Neuronal stem cell (in vitro differentiated cells): ENCODE results near the gene FKBP2.
A peak's percentile ranks its signal among the peaks of the same experiment; 100 is the strongest.

Experiments used
- DNase-seq: peaks from one replicate; pipeline ENCODE4 v3.0.0-alpha.2; 2013; ENCODE audit warnings: low spot score
- H2AFZ ChIP-seq: one replicate; pipeline ENCODE4 v1.6.1; 2013; ENCODE audit warnings: mild to moderate bottlenecking, low read length, inconsistent platforms
- H2AK5ac ChIP-seq: 2 replicates; pipeline ENCODE4 v1.6.1; 2013; ENCODE audit warnings: low read depth, mild to moderate bottlenecking, inconsistent platforms, low read length, moderate library complexity, mixed read lengths
- H2BK120ac ChIP-seq: 2 replicates; pipeline ENCODE4 v1.6.1; 2013; ENCODE audit warnings: low read depth, mild to moderate bottlenecking, inconsistent platforms, low read length, moderate library complexity, mixed read lengths
- H2BK12ac ChIP-seq: one replicate; pipeline ENCODE4 v1.6.1; 2013; ENCODE audit warnings: low read length, inconsistent platforms
- H2BK15ac ChIP-seq: 2 replicates; pipeline ENCODE4 v1.6.1; 2013; ENCODE audit warnings: mild to moderate bottlenecking, low read length, inconsistent platforms, mixed read lengths
- H2BK5ac ChIP-seq: one replicate; pipeline ENCODE4 v1.6.1; 2013; ENCODE audit warnings: inconsistent platforms, mild to moderate bottlenecking, low read length, moderate library complexity
- H3K14ac ChIP-seq: one replicate; pipeline ENCODE4 v1.6.1; 2013; ENCODE audit warnings: low read length, inconsistent platforms
- H3K18ac ChIP-seq: 2 replicates; pipeline ENCODE4 v1.6.1; 2013; ENCODE audit warnings: low read length, inconsistent platforms
- H3K23ac ChIP-seq: 2 replicates; pipeline ENCODE4 v1.6.1; 2013; ENCODE audit warnings: low read depth, mild to moderate bottlenecking, mixed read lengths, low read length, inconsistent platforms; ENCODE audit not compliant: poor library complexity
- H3K27ac ChIP-seq: replicated peaks from 3 replicates; pipeline ENCODE4 v1.5.1; 2013; ENCODE audit warnings: low read length, inconsistent platforms
- H3K27me3 ChIP-seq, 3 experiments: 2 replicates each; pipeline ENCODE4 v1.6.1; 2013; ENCODE audit warnings: low read length in 3 of 3, mild to moderate bottlenecking in 2 of 3, inconsistent platforms in 1 of 3, low read depth in 1 of 3, mixed read lengths in 1 of 3, moderate library complexity in 1 of 3; ENCODE audit not compliant: control insufficient read depth in 3 of 3, insufficient read depth in 3 of 3
- H3K36me3 ChIP-seq, 2 donors: replicated peaks in 1 of 2; 2 replicates each; pipeline ENCODE4 v1.6.1; 2013; ENCODE audit warnings: low read length in 2 of 2; ENCODE audit not compliant: control insufficient read depth in 2 of 2, insufficient read depth in 2 of 2
- H3K4ac ChIP-seq: 2 replicates; pipeline ENCODE4 v1.6.1; 2013; ENCODE audit warnings: inconsistent platforms, mild to moderate bottlenecking, low read length, moderate library complexity
- H3K4me1 ChIP-seq, 2 donors: 1 replicate in 1 of 2; 2 replicates in 1 of 2; pipeline ENCODE4 v1.6.1; 2013; ENCODE audit warnings: low read length in 2 of 2, low read depth in 1 of 2; ENCODE audit not compliant: control insufficient read depth in 2 of 2, insufficient read depth in 1 of 2
- H3K4me2 ChIP-seq: one replicate; pipeline ENCODE4 v1.6.1; 2013; ENCODE audit warnings: mild to moderate bottlenecking, low read length, inconsistent platforms; ENCODE audit not compliant: insufficient read depth, poor library complexity, severe bottlenecking
- H3K4me3 ChIP-seq, 2 donors: 2 replicates each; pipeline ENCODE4 v1.5.1; 2013; ENCODE audit warnings: low read length in 2 of 2, mild to moderate bottlenecking in 2 of 2, inconsistent platforms in 1 of 2, moderate library complexity in 1 of 2
- H3K79me1 ChIP-seq: one replicate; pipeline ENCODE4 v1.6.1; 2013; ENCODE audit warnings: low read depth, mild to moderate bottlenecking, inconsistent platforms, low read length, moderate library complexity
- H3K9ac ChIP-seq: one replicate; pipeline ENCODE4 v1.6.1; 2013; ENCODE audit warnings: mild to moderate bottlenecking, low read depth, low read length, inconsistent platforms; ENCODE audit not compliant: poor library complexity
- H3K9me3 ChIP-seq, 2 donors: replicated peaks in 1 of 2; 2 replicates each; pipeline versions ENCODE3 to v1.6.1; 2013; ENCODE audit warnings: low read length in 2 of 2, mild to moderate bottlenecking in 2 of 2, inconsistent platforms in 1 of 2, low read depth in 1 of 2, mixed read lengths in 1 of 2, moderate library complexity in 1 of 2; ENCODE audit not compliant: control insufficient read depth in 2 of 2, insufficient read depth in 1 of 2
- H4K8ac ChIP-seq: one replicate; pipeline ENCODE4 v1.6.1; 2013; ENCODE audit warnings: low read depth, mild to moderate bottlenecking, inconsistent platforms, low read length, moderate library complexity
- H4K91ac ChIP-seq: one replicate; pipeline ENCODE4 v1.6.1; 2013; ENCODE audit warnings: low read length, low read depth, mild to moderate bottlenecking, inconsistent platforms; ENCODE audit not compliant: poor library complexity
- WGBS, 2 donors: extraction: QIAGEN DNeasy Blood & Tissue Kit; methylation state at CpG; one replicate each; pipeline ENCODE4 v1.1.7; 2013; ENCODE audit warnings: missing lambda C conversion rate in 2 of 2, mixed read lengths in 1 of 2; ENCODE audit not compliant: insufficient read length in 2 of 2, insufficient replicate concordance in 1 of 2; ENCODE audit errors: extremely low coverage in 2 of 2; 5-methylcytosine and 5-hydroxymethylcytosine counted together

The FKBP2 gene

DNA sequence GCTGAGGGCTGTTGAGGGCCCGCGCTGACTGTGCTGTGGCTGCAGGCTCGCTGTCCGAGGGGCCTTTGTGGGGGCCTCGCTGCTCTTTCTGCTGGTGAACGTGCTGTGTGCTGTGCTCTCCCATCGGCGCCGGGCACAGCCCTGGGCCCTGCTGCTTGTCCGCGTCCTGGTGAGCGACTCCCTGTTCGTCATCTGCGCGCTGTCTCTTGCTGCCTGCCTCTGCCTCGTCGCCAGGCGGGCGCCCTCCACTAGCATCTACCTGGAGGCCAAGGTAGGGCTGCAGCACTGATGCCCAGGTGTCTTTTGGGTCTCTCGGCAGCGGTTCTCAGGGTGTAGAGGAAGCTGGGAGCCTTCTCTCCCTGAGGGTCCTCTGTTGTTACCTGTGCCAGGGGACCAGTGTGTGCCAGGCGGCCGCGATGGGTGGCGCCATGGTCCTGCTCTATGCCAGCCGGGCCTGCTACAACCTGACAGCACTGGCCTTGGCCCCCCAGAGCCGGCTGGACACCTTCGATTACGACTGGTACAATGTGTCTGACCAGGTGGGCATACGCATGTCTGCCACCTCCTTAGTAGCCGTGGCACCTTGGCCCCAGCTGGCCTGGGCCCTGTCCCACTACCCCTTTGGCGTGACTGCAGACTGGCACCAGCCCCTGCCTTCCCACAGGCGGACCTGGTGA lies 46.9 kb downstream of the FKBP2 start:
- Histone ChIP-seq H2BK120ac (peak overlapping the region; percentile 81), H2AFZ (no peak overlapping the region), H2AK5ac (peak overlapping the region; percentile 84), H3K4me1 (peaks cover 9 to 10% of the 10 kb centered on the region in 2 donors), H3K4me2 (no peak overlapping the region), H3K4ac (no peak overlapping the region), H2BK5ac (no peak overlapping the region), H4K91ac (no peak overlapping the region), H3K79me1 (peaks cover 4% of the 10 kb centered on the region), H3K23ac (peak overlapping the region; percentile 34), H3K36me3 (peaks cover 0 to 5% of the 10 kb centered on the region in 2 donors), H3K9me3 (no peaks in the 10 kb centered on the region), H3K27ac (no peak overlapping the region), H3K18ac (no peak overlapping the region), H2BK15ac (no peak overlapping the region), H3K14ac (peak overlapping the region; percentile 89), H3K27me3 (peaks cover 24 to 37% (median 36%) of the 10 kb centered on the region in 3 experiments), H4K8ac (no peak overlapping the region), H3K4me3 (no peak overlapping the region), H3K9ac (peak overlapping the region; percentile 44), H2BK12ac (peak overlapping the region; percentile 90)
- no peak for DNase-seq
- no CpG with 5 or more reads among the region's 33 CpGs for WGBS, 2 donors

DNA sequence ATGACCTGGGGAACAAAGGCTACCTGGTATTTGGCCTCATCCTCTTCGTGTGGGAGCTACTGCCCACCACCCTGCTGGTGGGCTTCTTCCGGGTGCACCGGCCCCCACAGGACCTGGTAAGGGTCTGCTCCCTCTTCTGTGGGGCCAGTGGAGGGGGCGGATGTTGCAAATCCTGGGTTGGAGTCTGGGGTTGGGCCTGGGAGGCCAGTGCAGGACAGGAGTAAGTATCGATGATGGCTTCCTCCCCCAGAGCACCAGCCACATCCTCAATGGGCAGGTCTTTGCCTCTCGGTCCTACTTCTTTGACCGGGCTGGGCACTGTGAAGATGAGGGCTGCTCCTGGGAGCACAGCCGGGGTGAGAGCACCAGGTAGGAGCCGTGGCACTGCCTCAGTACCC lies 47.5 kb downstream of the FKBP2 start:
- Histone ChIP-seq H2BK120ac (no peak overlapping the region), H3K79me1 (peaks cover 4% of the 10 kb centered on the region), H3K23ac (peak overlapping the region; percentile 34), H4K91ac (no peak overlapping the region), H3K9me3 (no peaks in the 10 kb centered on the region), H2BK5ac (no peak overlapping the region), H3K27me3 (peaks cover 29 to 42% (median 41%) of the 10 kb centered on the region in 3 experiments), H3K4me3 (no peak overlapping the region), H3K4me2 (no peak overlapping the region), H3K4ac (no peak overlapping the region), H3K36me3 (peaks cover 0 to under 1% of the 10 kb centered on the region in 2 donors), H2AFZ (no peak overlapping the region), H2BK15ac (no peak overlapping the region), H2BK12ac (no peak overlapping the region), H3K14ac (no peak overlapping the region), H3K9ac (peak overlapping the region; percentile 44), H4K8ac (no peak overlapping the region), H3K27ac (no peak overlapping the region), H3K18ac (no peak overlapping the region), H2AK5ac (peak overlapping the region; percentile 84), H3K4me1 (peaks cover 9 to 10% of the 10 kb centered on the region in 2 donors)
- no peak for DNase-seq
- WGBS, 2 donors: no CpG with 5 or more reads among the region's 9 CpGs

DNA sequence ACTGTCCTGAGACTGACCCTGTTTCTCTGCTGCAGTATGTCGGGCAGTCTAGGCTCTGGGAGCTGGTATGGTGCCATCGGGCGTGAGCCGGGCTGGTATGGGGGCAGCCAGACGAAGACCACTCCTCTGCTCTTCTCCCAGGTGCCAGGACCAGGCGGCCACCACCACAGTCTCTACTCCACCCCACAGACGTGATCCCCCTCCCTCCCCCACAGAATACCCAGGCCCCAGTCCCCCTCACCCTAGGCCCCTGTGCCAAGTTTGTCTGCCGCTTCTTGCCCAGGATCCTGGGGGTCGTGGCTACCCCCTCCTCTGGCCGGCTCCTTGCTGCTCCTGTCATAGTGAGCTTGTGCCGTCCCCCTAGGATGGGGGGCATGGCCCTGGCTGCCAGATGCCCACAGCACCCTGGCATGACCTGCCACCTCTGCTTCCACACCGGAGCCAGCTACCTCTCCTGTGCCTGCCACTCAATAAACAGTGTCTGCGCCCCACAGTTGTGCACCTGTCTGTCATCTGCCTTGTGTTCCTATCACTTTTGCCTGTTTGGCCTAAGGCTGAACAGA lies 48.2 kb downstream of the FKBP2 start:
- H3K4ac ChIP-seq: no peak overlapping the region
- peaks cover 6 to 7% of the 10 kb centered on the region in 2 donors for H3K4me1 ChIP-seq
- H3K18ac ChIP-seq: no peak overlapping the region
- H3K36me3 ChIP-seq: no peaks in the 10 kb centered on the region
- H3K9ac ChIP-seq: no peak overlapping the region
- H3K27ac ChIP-seq: no peak overlapping the region
- no peak overlapping the region for H2BK15ac ChIP-seq
- no peak overlapping the region for H2AFZ ChIP-seq
- H3K4me3 ChIP-seq: no peak overlapping the region
- peaks cover 2% of the 10 kb centered on the region for H3K79me1 ChIP-seq
- H4K91ac ChIP-seq: no peak overlapping the region
- WGBS, 2 donors: no CpG with 5 or more reads among the region's 13 CpGs
- H2AK5ac ChIP-seq: peak overlapping the region; percentile 56
- H3K14ac ChIP-seq: peak overlapping the region; percentile 38
- H3K9me3 ChIP-seq: no peaks in the 10 kb centered on the region
- no peak overlapping the region for H3K4me2 ChIP-seq
- peaks cover 32 to 49% (median 49%) of the 10 kb centered on the region in 3 experiments for H3K27me3 ChIP-seq
- H2BK5ac ChIP-seq: no peak overlapping the region
- H2BK120ac ChIP-seq: no peak overlapping the region
- H4K8ac ChIP-seq: no peak overlapping the region
- H2BK12ac ChIP-seq: no peak overlapping the region
- DNase-seq: no peak
- peak overlapping the region; percentile 31 for H3K23ac ChIP-seq
